NOMO-1 (cell line): ENCODE results near the gene BTBD19.
A peak's percentile ranks its signal among the peaks of the same experiment; 100 is the strongest.
"Not testable (repeated sequence)": the region's sequence is repeated elsewhere in the genome, so short reads cannot be mapped to it uniquely, and the experiment has no call there.

ENCODE experiments used
- DNase-seq, 2 experiments: peaks; one replicate each; lab custom pipeline; 2025; ENCODE audit not compliant: unreplicated experiment in 2 of 2; lab: John Stamatoyannopoulos, UW

BTBD19 gene

GRCh38 chr1:44786841-44787426, 21.4 kb upstream of the BTBD19 start:
- no peak for DNase-seq

DNA sequence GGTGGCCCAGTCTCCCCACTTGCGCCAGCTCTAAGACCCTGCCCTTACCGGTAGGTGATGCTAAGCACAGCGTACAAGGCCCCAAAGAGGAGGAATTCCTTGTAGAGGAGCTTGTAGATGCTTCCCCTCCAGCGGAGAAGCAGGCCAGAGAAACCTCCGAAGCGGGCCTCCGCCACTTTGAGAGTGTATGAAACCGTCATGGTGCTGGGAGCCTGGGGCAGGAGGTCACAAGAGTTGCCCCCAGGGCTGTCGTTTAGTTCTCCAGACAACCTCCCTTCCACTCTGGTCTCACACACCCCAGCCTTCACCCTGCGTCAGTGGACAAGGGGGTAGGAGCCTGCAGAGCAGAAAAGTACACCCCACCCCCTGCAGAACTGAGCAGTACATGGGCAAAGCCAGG, 20.8 kb upstream of the BTBD19 start:
- no peak for DNase-seq

DNA sequence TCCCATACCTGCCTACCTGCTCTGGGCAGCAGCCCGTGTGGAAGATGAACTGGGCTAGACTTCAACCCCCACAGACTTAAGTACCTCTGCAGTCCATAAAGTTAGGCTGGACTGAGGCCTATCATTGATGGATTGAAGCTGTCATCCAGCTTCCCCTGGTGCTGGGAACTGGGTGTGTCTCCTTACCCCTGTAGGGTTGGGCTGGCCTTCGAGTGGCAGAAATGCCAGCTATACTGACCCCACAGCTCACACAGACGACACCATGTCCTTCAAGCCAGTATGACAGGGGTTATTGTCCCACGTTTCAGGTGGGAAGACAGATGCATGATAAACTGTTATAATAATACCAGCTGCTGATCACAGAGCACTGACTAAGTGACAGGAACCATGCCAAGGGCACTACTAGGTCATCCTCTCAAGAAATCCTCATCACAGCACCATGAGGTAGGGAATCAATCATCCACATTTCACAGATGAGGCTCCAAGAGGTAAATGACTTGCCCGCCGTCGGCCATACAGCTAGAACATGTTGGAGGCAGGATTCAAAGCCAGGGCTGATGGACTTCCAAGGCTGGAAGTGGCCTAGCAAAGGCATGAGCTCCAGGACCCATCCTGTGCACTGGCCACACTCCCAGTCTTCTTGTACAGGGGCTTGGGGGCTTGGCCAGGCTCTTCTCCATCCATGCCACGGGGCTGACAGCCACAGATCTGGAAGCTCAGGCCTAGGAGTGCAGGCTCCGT, 20.0 kb upstream of the BTBD19 start, which contains the start of gene BEST4:
Gene BEST4, minus strand, starts transcription at position 51 of the 741 bp plus-strand sequence. CDS start 465 bp downstream, outside the sequence.
- DNase-seq, result no peak

DNA sequence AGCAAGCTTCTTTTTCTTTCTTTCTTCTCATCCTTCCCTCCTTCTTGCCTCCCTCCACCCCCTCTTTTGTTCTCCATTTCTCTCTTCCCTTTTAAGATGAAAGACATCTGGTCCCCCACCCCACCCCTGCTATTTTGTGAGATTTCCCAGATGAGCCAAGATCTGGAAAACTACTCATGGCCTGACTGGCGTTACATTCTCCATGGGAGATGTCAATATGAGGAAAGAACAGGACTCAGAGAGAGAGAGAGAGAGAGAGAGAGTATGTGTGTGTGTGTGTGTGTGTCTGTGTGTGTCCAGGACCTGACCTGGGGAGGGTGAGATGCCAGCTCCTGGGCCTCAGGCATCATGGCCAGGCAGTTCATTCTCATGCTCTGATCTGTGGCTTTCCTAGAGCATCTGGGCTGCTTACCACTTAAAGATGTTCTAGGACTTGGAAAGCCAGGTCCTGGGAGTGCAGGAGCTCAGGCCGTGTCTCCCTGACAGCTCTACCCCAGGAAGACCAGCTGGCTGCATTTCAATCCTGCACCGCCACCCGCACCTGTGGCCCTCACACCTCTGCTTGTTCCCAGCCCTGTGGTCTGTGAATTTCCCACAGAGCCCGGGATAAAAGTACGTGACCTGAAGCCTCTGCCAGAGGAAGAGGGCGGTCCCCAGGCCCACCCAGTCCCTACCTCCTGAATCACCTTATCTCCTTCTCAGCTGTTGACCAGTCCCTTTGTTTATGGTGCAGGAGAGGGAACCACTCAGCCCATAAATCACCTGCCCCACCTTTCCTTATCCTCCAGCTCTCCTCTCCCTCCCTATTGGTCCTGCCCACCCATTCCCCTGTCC, 17.1 kb upstream of the BTBD19 start:
- no peak for DNase-seq

DNA sequence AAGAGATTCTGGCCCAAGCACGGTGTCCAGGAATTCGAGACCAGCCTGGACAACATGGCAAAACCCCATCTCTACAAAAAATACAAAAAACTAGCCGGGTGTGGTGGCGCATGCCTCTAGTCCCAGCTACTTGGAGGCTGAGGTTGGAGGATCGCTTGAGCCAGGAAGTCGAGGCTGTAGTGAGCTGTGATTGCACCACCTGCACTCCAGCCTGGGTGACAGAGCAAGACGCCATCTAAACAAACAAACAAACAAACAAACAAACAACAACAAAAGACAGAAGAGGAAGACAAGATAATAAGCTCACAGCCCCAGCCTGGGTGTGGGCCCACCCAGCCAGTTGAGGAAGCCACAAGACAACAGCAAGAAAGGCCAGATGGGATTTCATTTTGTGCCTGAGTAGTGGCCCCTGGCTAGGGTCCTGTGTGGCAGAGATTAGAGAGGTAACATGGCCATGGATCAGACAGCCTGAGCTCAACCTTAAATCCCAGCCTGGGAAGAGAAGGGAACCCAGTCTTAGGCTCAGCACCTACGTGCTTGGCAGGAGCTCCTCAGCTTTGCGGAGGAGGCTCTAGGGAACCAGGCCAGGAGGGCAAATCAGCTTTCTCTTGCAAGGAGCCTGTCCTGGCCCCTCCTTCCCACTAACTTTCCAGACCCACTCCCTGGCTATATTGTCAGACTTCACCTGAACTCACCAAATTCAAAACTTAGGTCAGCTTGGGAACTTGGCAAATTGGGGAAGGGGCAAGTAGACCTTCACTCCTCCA, 15.4 kb upstream of the BTBD19 start:
- no peak for DNase-seq

DNA sequence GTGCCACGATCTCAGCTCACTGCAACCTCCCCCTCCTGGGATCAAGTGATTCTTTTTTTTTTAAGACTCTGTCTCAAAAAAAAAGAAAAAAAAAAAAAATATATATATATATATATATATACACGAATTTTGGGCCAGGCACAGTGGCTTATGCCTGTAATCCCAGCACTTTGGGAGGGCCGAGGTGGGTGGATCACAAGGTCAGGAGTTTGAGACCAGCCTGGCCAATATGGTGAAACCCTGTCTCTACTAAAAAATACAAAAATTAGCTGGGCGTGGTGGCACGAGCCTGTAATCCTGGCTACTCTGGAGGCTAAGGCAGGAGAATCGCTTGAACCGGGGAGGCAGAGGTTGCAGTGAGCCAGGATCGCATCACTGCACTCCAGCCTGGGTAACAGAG, 10.4 kb upstream of the BTBD19 start:
- DNase-seq, result not testable (repeated sequence)

DNA sequence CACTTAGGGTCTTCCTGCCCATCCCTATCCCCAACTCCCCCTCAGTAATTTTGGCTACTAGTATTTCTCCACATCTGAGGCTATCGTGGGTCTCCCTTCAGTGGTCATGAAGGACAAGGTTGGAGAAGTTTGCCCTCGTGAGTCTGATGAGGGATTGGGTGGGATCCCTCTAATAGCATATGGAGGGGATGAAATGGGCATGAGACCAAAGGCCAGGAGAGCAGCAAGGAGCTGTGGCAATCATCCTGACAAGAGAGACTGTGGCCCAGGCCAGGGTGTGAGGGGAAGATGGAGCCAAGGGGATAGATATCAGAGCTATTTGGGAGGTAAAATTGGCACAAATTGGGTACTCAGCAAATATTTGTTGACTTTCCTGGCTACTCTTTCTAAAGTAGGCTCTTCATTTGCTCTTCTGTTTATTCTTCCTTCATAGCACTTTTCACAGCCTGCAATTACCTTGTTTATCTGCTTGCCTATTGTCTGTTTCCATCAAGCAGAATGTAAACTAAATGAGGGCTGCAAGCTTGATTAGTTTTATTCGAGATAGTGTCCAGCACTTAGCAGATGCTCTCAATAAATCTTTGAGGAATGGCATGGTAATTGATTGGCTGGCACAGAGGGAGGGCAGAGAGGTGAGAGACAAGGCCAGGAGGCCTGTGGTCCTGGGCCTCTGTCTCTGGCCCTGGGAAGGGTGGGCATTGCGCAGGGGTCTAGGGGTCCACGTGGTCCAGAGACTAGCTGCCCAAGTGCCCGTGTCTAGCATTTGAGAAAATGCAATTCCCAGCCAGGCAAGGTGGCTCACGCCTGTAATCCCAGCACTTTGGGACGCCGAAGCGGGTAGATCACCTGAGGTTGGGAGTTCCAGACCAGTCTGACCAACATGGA, 9.6 kb upstream of the BTBD19 start:
- DNase-seq, result no peak

DNA sequence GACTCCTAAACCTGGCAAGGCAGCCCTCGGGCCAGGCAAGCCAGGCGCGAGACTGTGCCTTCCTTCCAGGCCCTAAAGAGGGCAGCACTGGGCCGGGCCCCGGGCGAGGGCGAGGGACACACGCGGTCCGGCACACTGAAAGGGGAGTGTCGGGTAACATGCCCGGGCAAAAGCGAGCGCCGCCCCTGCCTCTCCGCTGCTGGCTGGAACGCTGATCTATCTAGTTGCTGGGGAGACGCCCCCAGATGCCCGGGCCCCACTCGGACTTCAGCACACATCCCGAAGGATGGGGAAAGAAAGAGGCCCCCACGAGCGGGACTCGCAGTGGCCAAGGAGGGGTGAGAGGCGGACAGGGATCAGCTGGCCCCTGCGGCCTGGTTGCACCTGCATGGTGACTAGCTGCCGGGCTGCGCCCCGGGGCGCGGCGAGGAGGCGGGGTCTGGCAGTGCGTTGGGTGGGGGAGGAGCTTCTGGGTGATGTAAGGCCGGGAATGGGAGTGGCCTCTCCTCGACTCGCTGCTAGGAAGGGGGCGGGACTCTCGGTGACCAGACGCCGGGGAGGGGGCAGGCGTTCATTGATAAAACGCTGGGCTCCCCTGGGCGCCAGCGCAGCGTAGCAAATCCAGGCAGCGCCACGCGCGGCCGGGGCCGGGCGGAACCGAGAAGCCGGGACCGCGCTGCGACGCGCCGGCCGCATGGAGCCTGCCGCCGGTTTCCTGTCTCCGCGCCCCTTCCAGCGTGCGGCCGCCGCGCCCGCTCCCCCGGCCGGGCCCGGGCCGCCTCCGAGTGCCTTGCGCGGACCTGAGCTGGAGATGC, 8.3 kb upstream of the BTBD19 start, which contains the start of gene PLK3:
Gene PLK3, plus strand, starts transcription at position 608 of the 815 bp plus-strand sequence. Its CDS starts 87 bp downstream, at position 695.
- DNase-seq, result peak; percentile 96 to 98

- DNase-seq, result no peak
Observed at GRCh38 chr1:44801491-44802305, 6.6 kb upstream of the BTBD19 start.

DNA sequence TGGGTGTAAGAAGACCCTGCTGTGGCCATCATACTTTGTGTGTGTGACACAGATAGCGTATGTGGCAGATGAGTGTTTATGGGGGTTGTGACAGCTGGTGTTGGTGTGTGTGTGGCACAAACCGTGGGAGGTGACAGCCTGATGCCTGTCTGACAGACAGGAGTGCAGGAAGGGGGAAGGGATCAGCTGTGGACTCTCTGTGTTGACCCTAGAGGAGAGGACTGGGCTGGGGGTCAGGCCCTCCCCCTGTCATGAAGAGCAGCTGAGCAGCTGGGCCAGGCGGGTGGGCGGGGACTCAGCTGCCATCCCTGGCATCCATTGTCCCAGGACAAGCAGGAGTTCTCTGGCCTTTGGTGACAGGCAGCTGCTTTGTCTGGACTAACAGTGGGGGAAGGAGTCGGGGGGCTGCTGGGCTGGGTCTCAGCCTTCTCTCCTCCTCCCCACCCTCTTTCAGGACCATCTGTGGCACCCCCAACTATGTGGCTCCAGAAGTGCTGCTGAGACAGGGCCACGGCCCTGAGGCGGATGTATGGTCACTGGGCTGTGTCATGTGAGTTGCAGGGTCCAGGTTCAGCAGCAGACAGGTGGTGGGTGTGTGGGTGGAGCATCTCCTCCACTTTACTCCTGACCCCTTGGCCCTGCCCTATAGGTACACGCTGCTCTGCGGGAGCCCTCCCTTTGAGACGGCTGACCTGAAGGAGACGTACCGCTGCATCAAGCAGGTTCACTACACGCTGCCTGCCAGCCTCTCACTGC, 5.8 kb upstream of the BTBD19 start:
- DNase-seq, result no peak

GRCh38 chr1:44803062-44803311, 5.3 kb upstream of the BTBD19 start:
- DNase-seq, result no peak

DNA sequence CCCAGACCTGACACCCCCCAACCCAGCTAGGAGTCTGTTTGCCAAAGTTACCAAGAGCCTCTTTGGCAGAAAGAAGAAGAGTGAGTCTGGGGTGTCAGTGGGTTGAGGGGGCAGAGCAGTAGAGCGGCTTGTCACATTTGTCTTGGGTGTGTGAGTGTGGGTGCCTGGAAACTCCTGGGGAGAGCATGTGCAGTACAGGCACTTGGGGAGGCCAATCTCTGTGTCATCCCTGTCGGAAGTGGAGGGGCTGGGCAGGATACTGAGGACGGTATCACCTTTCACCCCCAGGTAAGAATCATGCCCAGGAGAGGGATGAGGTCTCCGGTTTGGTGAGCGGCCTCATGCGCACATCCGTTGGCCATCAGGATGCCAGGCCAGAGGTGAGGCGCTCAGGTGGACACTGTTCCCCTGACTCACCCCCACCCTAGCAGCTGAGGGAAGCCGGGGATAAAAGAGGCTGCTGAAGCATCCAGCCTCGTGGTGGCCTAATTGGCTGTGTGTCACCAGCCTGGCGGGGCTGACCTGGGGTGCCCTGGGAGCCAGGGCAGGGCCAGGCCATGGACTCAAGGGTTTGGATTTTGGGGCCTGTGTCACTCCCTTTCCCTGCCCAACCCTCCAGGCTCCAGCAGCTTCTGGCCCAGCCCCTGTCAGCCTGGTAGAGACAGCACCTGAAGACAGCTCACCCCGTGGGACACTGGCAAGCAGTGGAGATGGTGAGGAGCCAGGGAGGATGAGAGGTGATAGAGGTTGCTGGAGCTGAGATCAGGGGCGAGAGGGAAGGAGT, 4.8 kb upstream of the BTBD19 start:
- DNase-seq, result no peak

DNA sequence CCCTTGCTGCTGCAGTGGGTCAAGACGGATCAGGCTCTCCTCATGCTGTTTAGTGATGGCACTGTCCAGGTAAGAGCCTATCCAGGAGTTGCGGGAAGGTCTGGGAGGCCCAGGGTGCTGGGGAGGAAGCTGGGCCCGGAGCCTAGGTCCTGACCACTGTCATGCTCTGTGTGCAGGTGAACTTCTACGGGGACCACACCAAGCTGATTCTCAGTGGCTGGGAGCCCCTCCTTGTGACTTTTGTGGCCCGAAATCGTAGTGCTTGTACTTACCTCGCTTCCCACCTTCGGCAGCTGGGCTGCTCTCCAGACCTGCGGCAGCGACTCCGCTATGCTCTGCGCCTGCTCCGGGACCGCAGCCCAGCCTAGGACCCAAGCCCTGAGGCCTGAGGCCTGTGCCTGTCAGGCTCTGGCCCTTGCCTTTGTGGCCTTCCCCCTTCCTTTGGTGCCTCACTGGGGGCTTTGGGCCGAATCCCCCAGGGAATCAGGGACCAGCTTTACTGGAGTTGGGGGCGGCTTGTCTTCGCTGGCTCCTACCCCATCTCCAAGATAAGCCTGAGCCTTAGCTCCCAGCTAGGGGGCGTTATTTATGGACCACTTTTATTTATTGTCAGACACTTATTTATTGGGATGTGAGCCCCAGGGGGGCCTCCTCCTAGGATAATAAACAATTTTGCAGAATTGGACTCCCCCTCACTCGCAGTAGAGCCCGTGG, 2.9 kb upstream of the BTBD19 start:
- no peak for DNase-seq

DNA sequence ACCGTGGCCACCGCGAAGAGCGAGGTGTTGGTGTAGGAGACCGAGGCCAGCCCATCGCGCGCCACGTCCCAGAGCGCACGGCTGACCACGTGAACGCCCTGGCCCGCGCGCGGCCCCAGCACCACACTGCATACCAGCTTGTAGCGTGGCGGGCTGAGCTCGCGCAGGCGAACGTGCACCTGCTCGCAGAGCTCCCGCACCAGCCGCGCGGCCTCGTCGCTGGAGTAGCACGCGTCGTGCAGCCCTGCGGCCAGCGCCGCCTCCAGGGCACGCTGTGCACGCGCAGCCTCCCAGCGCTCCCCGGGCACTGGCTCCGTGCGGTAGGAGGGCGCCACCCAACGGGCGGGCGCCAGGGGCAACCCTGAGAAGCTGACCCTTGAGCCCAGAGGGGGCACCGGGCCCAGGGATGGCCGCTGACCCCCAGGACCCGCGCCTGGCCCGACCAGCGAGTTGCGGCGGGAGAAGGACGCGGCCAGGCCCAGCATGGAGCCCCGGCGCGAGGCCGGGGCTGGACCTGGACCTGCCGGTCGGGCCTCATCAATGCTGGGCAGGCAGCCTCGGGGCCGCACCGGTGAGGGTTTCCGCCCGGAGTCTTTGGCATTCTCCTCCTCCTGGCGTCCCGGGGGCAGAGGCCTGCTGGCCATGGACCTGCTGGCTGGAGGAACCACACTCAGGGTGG, 2.2 kb upstream of the BTBD19 start:
- DNase-seq, result no peak

DNA sequence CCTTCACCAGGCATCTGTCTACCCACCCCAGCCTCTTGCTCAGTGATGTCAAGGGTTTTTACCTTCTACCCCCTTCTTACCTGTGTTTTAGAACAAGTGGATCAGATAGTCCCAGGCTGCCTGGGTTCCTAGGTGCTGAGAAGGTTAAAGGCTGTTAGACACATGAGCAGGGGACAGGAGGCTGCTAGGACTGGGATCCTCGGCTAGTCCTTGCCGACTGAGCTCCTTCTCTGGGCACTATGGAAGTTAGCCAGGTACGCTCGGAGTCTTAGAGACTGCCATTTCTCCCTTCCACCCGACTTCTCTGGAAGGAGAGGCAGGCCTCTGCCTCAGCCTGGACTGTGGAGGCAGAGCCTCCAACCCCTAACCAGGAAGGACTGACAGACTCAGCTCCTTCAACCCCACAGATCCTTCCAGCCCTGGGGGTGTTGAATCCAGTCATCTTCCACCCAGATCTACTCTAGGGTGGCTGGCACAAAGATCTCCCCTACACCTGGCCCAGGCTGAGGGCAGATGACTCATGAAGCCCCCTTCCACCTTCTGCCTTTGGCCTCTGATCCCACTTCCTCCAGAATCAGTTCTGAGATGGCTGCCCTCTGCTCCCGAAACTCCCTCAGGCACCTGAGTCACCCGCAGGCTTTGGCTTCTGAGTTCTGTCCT, 1.5 kb upstream of the BTBD19 start, which contains the start of gene DYNLT4:
Gene DYNLT4, minus strand, starts transcription at position 648 of the 660 bp plus-strand sequence. CDS start 683 bp downstream, outside the sequence.
- DNase-seq, result no peak
